Endothelial cell of umbilical vein (primary cell): Measurements from ENCODE around the gene ARID1B. TPM values are rescaled to one million over a fixed set of nuclear protein-coding genes. Genes with fewer than 3 reads are reported as not detected.

Source experiments
- BruUV-seq: library from RNA; stranded (reverse); fragments of 400-500 nt; replicated peaks from 2 replicates; lab custom pipeline; 2021; lab: Mats Ljungman, UMichigan
- CTCF ChIA-PET: fragments of 300-600, 350-600 bp; sonication (Branson Sonifier 250); formaldehyde crosslinking; loops from one replicate; lab custom pipeline; 2021; ENCODE audit warnings: antibody characterized with exemption, inconsistent platforms; lab: Charles Lee
- POLR2A ChIA-PET: fragments of 300-600, 350-600 bp; sonication (Branson Sonifier 250); formaldehyde crosslinking; loops from one replicate; lab custom pipeline; 2021; ENCODE audit warnings: antibody characterized with exemption, inconsistent platforms; lab: Charles Lee
- DNase-seq: peaks from one replicate; pipeline ENCODE4 v3.0.0-alpha.2; 2011; ENCODE audit warnings: low read depth, low spot score
- FAIRE-seq: peaks from 2 replicates; lab custom pipeline; 2011; peaks lifted over from hg19 to GRCh38; lab: Jason Lieb, UNC
- H2AFZ ChIP-seq: 2 replicates; pipeline ENCODE4 v1.6.0; 2012; ENCODE audit warnings: low read depth, low read length, control low read depth, inconsistent platforms
- H3K27ac ChIP-seq: 2 replicates; pipeline ENCODE4 v1.5.1; 2011; ENCODE audit warnings: low read depth, mild to moderate bottlenecking, control low read depth, low read length, moderate library complexity; ENCODE audit not compliant: insufficient read depth
- H3K27me3 ChIP-seq, 2 experiments: 2 replicates each; pipeline versions ENCODE4 v1.6.0 to v1.6.1; 2011; ENCODE audit warnings: low read length in 2 of 2, mixed read lengths in 1 of 2; ENCODE audit not compliant: control insufficient read depth in 2 of 2, insufficient read depth in 2 of 2
- H3K36me3 ChIP-seq, 2 experiments: 2 replicates in 1 of 2; 3 replicates in 1 of 2; pipeline ENCODE4 v1.5.1; 2011; ENCODE audit warnings: low read length in 2 of 2, mild to moderate bottlenecking in 1 of 2, moderate library complexity in 1 of 2; ENCODE audit not compliant: control insufficient read depth in 2 of 2, insufficient read depth in 2 of 2; ENCODE audit errors: extremely low read depth in 1 of 2
- H3K4me1 ChIP-seq: 3 replicates; pipeline ENCODE4 v1.5.1; 2011; ENCODE audit warnings: mild to moderate bottlenecking, low read length; ENCODE audit not compliant: control insufficient read depth, insufficient read depth; ENCODE audit errors: extremely low read depth
- H3K4me2 ChIP-seq: 2 replicates; pipeline ENCODE4 v1.6.1; 2011; ENCODE audit warnings: low read length, control low read depth, mixed read lengths; ENCODE audit not compliant: insufficient read depth
- H3K4me3 ChIP-seq, 3 experiments: fragments of 200-600 bp in 1 of 3; sonication (generic), shearing (Covaris generic) in 1 of 3; replicated peaks in 1 of 3; 2 replicates each; pipeline ENCODE4 v1.5.1; 2011 to 2016; ENCODE audit warnings: control low read depth in 3 of 3, low read length in 3 of 3, mild to moderate bottlenecking in 2 of 3, inconsistent platforms in 1 of 3, low read depth in 1 of 3, moderate library complexity in 1 of 3; ENCODE audit not compliant: insufficient read depth in 1 of 3
- H3K79me2 ChIP-seq: 2 replicates; pipeline ENCODE4 v1.6.0; 2012; ENCODE audit warnings: low read length, inconsistent platforms; ENCODE audit not compliant: control insufficient read depth, insufficient read depth
- H3K9ac ChIP-seq: replicated peaks from 2 replicates; pipeline ENCODE3; 2011; ENCODE audit warnings: low read length, control low read depth; ENCODE audit not compliant: insufficient read depth; ENCODE audit errors: extremely low read depth
- H3K9me1 ChIP-seq: replicated peaks from 3 replicates; pipeline ENCODE4 v1.6.0; 2011; ENCODE audit warnings: mild to moderate bottlenecking, low read length; ENCODE audit not compliant: control insufficient read depth, insufficient read depth; ENCODE audit errors: extremely low read depth
- H3K9me3 ChIP-seq: replicated peaks from 2 replicates; pipeline ENCODE4 v1.5.1; 2012; ENCODE audit warnings: low read length, inconsistent platforms; ENCODE audit not compliant: control insufficient read depth, insufficient read depth
- H4K20me1 ChIP-seq: replicated peaks from 2 replicates; pipeline ENCODE3; 2011; ENCODE audit warnings: mild to moderate bottlenecking, low read length; ENCODE audit not compliant: control insufficient read depth, insufficient read depth; ENCODE audit errors: extremely low read depth
- FOS ChIP-seq: IDR thresholded peaks from 2 replicates; pipeline ENCODE4 v1.6.1; 2011; ENCODE audit warnings: mild to moderate bottlenecking, low read length, moderate library complexity, borderline replicate concordance; ENCODE audit not compliant: insufficient read depth
- GATA2 ChIP-seq: IDR thresholded peaks from 2 replicates; pipeline ENCODE4 v1.7.0; 2011; ENCODE audit warnings: low read depth, mild to moderate bottlenecking, moderate library complexity, mixed read lengths, low read length; ENCODE audit not compliant: insufficient read length, insufficient read depth
- JUN ChIP-seq: IDR thresholded peaks from 2 replicates; pipeline ENCODE4 v1.6.1; 2011; ENCODE audit warnings: borderline replicate concordance, low read depth; ENCODE audit not compliant: insufficient read length, insufficient read depth
- MYC ChIP-seq: IDR thresholded peaks from one replicate; pipeline ENCODE4 v1.6.1; 2011; ENCODE audit warnings: mild to moderate bottlenecking, low read depth, low read length
- POLR2A ChIP-seq: IDR thresholded peaks from 2 replicates; pipeline ENCODE4 v1.6.1; 2012; ENCODE audit warnings: low read depth, mild to moderate bottlenecking, control low read depth, low read length
- dilution Hi-C: fragments of 300-500 bp; cut with MboI; formaldehyde crosslinking; loops from one replicate; pipeline ENCODE4 v1.15.0; 2019; ENCODE audit warnings: low sequenced_read_pairs; ENCODE audit not compliant: extremely low pct_ligation_motif_present
- intact Hi-C: fragments of 100-400 bp; cut with micrococcal nuclease; formaldehyde crosslinking; loops from one replicate; pipeline ENCODE4 v1.10.0; 2022
- polyA plus RNA-seq, 4 experiments: library from polyadenylated mRNA; depleted of rRNA in 3 of 4; stranded (reverse) in 3 of 4; unstranded in 1 of 4; fragments of >200 nt; gene quantifications; 2 replicates each; pipeline versions ENCODE4 v1.2.1 to v1.2.3, GENCODE V29; 2011 to 2012; ENCODE audit warnings: missing spikeins in 1 of 4
- total RNA-seq: library from RNA; stranded (reverse); gene quantifications from 2 replicates; pipeline ENCODE4 v1.2.3, GENCODE V29; 2021

The ARID1B gene
- total and polyA plus RNA-seq, 2 donors (not counting 3 experiments of a cell fraction or from before 2014, with no cell fraction given), result 21.8 to 89.5 TPM

GRCh38 chr6:157002774-157003173 lies 225.6 kb downstream of the ARID1B start:
- H3K4me2 ChIP-seq, result no peak overlapping the region
- H3K4me3 ChIP-seq, result no peak overlapping the region
- dilution Hi-C loops, result no loop called here
- BruUV-seq, result no TSS peak
- H3K9me1 ChIP-seq, result no peaks in the 10 kb centered on the region
- H3K36me3 ChIP-seq, result no peaks in the 10 kb centered on the region
- DNase-seq (no peak), FAIRE-seq (no peak)
- intact Hi-C loops, result no loop called here
- H3K27me3 ChIP-seq, result no peaks in the 10 kb centered on the region
- H3K4me1 ChIP-seq, result no peaks in the 10 kb centered on the region
- H3K9ac ChIP-seq, result no peak overlapping the region
- no peak overlapping the region for H3K27ac ChIP-seq
- CTCF ChIA-PET, result no interaction called here
- POLR2A ChIA-PET, result no interaction called here
- no peaks in the 10 kb centered on the region for H3K9me3 ChIP-seq
- TF ChIP-seq JUN (no peak), MYC (no peak), GATA2 (no peak), FOS (no peak), POLR2A (no peak)
- H4K20me1 ChIP-seq, result no peaks in the 10 kb centered on the region
- H2AFZ ChIP-seq, result no peak overlapping the region
- peaks cover 18% of the 10 kb centered on the region for H3K79me2 ChIP-seq

DNA sequence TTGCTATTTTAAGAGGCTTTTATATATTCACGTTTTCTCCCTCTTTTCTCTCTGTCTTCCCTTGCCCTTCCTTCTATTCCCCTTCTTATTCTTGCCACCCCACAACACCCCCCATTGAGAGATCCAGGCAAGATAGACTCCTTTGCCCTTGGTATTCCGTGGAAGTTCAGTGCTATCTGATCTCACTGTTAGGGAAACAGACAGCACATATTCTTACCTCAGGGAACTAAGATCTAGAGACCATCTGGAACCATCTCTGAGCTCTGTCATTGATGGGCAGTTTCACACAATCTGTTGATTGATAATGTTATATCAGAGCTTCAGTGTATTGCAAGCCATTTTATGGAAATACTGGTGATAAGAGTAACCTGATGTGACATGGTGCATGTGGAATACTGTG lies 228.8 kb downstream of the ARID1B start:
- peaks cover 24% of the 10 kb centered on the region for H3K79me2 ChIP-seq
- H3K4me1 ChIP-seq, result peaks cover 5% of the 10 kb centered on the region
- no peaks in the 10 kb centered on the region for H4K20me1 ChIP-seq
- no peak overlapping the region for H2AFZ ChIP-seq
- intact Hi-C loops (loop anchor here (5.0 kb wide), 1 partner anchor 114 kb away; no protein-coding TSS in a partner anchor), dilution Hi-C loops (no loop called here)
- no peaks in the 10 kb centered on the region for H3K9me3 ChIP-seq
- ChIA-PET CTCF (no interaction called here), POLR2A (no interaction called here)
- no peak overlapping the region for H3K9ac ChIP-seq
- no peaks in the 10 kb centered on the region for H3K36me3 ChIP-seq
- no peaks in the 10 kb centered on the region for H3K27me3 ChIP-seq
- BruUV-seq, result no TSS peak
- FAIRE-seq (no peak), DNase-seq (no peak)
- no peak overlapping the region for H3K27ac ChIP-seq
- TF ChIP-seq FOS, result no peak
- no peak for TF ChIP-seq POLR2A
- no peaks in the 10 kb centered on the region for H3K9me1 ChIP-seq
- H3K4me3 ChIP-seq, result no peak overlapping the region
- no peak overlapping the region for H3K4me2 ChIP-seq
